GM18520 (cell line): ENCODE measurements around the gene SNAPC4.
"Not testable (repeated sequence)": the region's sequence is repeated elsewhere in the genome, so short reads cannot be mapped to it uniquely, and the experiment has no call there.

Experiments
- ATAC-seq: cut with Tn5 transposase; IDR thresholded peaks from one replicate; pipeline ENCODE4 v1.9.1; 2021; ENCODE audit not compliant: unreplicated experiment

The SNAPC4 gene

GRCh38 chr9:136433849-136434579 is 34.0 kb upstream of the SNAPC4 start:
- ATAC-seq, result no peak

DNA sequence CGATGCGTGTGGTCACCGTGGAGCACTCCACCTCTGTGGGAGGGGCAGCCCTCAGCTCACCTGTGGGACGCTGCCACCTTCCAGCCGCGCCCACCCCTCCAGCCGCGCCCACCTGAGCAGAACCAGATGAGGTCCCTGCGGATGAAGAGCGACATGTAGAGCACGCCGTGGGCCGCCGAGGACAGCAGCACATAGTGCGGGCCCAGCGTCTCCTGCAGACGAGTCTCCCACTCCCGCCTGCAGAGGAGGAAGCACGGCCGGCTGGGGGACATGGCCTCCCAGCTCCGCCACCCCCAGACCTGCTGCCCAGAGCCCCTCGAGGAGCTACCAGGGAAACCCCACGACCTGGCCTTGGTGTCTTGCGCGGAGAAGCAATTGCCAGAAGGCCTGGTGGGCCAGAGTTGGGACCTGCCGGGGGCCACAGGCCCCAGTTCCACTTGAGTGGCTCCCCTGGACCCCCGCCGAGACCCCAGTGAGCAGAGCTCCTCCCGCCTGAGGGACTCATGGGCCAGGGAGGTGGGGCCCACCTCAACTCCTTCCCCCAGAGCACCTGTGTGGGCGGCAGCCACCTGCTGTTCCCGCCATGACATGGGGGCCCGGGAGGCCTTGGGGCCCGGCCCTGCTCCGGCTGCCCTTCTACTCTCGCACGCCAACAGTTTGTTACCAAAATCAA is 33.2 kb upstream of the SNAPC4 start:
- no peak for ATAC-seq

- ATAC-seq, result no peak
These were observed 32.6 kb upstream of the SNAPC4 start for GRCh38 chr9:136432591-136432990.

GRCh38 chr9:136431782-136432350 is 31.9 kb upstream of the SNAPC4 start:
- ATAC-seq, result no peak

DNA sequence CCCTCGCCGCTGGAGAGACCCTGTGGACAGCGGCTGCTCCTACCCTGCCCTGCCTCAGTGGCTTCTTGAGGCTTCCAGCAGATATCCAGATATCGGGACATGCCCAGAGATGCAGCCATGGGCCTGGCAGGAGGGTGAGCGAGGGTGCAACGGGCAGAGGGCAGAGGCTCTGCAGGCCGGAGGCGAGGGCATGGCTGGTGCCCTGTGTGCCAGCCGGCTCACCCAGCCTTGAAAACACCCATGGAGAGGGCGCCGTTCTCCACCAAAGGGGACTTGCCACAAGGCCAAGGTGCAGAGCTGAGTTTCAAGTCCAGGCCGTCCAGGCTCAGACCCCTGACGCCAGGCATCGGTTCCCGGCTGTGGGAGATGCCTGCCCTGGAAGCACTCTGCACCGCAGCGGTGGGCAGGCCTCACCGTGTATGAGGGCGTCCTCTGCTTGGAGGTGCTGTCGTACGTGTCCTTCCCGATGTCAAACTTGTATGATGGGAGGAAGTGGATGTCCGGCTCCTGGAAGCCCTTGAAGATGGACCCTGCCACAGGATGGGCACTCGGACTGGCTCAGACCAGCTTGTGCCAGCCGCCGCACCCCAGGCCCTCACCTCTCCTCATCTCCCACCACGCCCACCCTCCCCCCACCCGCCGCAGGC is 30.7 kb upstream of the SNAPC4 start:
- no peak for ATAC-seq

- ATAC-seq, result no peak
These were observed 29.9 kb upstream of the SNAPC4 start for GRCh38 chr9:136429683-136430491.

- ATAC-seq, result no peak
These were observed 29.2 kb upstream of the SNAPC4 start for GRCh38 chr9:136429075-136429628.

GRCh38 chr9:136426787-136427186 is 26.8 kb upstream of the SNAPC4 start:
- ATAC-seq, result no peak

DNA sequence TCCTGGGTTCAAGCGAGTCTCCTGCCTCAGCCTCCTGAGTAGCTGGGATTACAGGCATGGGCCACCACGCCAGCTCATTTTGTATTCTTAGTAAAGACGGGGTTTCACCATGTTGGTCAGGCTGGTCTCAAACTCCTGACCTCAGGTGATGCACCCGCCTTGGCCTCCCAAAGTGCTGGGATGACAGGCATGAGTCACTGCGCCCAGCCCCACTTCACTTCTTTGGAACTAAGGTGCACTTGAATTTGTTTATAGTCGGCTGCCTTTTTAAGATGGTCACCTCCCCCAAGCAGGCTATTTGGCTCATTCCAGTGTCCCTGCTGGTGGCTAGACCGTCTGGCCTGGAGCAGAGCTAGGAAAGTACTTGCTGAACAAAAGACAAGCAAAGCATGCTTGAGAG is 25.4 kb upstream of the SNAPC4 start:
- not testable (repeated sequence) for ATAC-seq

GRCh38 chr9:136424750-136425362 is 24.9 kb upstream of the SNAPC4 start:
- no peak for ATAC-seq

- ATAC-seq, result no peak
These were observed 23.6 kb upstream of the SNAPC4 start for GRCh38 chr9:136423432-136424146.

DNA sequence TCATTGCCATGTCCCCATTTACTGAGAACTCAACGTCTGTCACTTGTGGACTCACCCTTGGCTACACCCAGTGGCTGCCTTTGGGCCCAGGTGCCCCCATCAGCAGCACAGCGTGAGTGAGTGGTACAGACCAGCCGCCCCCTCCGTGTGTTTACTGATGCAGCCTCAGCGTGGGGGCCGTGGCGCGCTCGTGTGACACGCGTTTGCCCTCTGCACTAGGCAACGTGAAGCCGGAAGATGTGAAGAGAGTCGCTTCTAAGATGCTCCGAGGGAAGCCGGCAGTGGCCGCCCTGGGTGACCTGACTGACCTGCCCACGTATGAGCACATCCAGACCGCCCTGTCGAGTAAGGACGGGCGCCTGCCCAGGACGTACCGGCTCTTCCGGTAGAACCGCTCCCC is 22.9 kb upstream of the SNAPC4 start:
- no peak for ATAC-seq

- ATAC-seq, result no peak
These were observed 21.8 kb upstream of the SNAPC4 start for GRCh38 chr9:136421791-136422190.

GRCh38 chr9:136419092-136419420 is 19.1 kb upstream of the SNAPC4 start:
- no peak for ATAC-seq

DNA sequence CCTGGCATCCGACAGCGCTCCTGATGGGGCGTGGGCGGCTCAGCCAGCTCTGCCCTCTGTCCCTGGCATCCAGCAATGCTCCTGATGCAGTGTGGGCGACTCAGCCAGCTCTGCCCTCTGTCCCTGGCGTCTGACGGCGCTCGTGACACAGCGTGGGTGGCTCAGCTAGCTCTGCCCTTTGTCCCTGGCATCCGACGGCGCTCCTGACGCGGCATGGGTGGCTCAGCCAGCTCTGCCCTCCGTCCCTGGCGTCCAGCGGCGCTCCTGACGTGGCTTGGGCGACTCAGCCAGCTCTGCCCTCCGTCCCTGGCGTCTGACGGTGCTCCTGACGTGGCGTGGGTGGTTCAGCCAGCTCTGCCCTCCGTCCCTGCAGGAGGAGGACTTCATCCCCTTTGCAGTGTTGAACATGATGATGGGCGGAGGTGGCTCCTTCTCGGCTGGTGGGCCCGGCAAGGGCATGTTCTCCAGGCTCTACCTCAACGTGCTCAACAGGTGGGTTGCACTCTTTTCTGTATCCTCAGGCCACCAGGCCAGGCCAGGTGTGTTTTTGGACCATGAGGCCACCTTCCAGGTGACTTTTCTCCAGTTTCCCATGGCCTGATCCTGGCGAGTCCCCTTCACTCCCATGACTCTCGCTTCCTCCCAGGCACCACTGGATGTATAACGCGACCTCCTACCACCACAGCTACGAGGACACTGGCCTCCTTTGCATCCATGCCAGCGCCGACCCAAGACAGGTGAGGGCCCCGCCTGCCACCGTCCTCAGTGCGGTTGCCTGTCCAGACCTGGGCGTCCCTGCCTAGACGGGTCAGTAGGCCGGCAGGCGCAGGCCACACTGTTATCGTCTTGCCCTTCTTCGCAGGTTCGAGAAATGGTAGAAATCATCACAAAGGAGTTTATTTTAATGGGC is 18.5 kb upstream of the SNAPC4 start:
- ATAC-seq, result no peak

- ATAC-seq, result no peak
These were observed 16.9 kb upstream of the SNAPC4 start for GRCh38 chr9:136416914-136417313.

DNA sequence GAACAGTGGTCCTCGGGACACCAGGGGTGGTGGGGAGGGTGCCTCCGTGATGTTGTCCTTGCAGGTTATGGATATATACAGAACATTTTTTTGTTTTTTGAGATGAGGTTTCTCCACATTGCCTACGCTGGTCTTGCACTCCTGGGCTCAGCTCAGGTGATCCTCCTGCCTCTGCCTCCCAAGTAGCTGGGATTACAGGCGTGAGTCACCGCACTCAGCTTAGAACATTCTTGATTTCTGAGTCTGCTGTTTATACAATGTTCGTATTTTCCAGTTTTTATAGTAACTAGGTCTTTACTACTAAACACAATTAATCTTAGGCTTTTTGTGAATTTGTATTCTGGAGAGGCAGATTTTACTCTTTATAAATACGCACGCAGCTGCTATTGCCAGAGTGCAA is 16.5 kb upstream of the SNAPC4 start:
- no peak for ATAC-seq

GRCh38 chr9:136412962-136413361 is 13.0 kb upstream of the SNAPC4 start:
- ATAC-seq, result no peak

GRCh38 chr9:136411378-136411777 is 11.4 kb upstream of the SNAPC4 start:
- ATAC-seq, result no peak
